DMS 273 (cell line): Measurements from ENCODE around the gene TOP2B.

Experiments used
- DNase-seq: peaks from one replicate; lab custom pipeline; 2025; ENCODE audit not compliant: unreplicated experiment; lab: John Stamatoyannopoulos, UW

TOP2B gene

GRCh38 chr3:25619382-25619781 lies 45.3 kb downstream of the TOP2B start:
- no peak for DNase-seq

- DNase-seq, result no peak
Observed at GRCh38 chr3:25618028-25618427, 46.7 kb downstream of the TOP2B start.

- DNase-seq, result no peak
Observed at GRCh38 chr3:25611193-25611592, 53.5 kb downstream of the TOP2B start.

- no peak for DNase-seq
Observed at GRCh38 chr3:25610779-25611178, 53.9 kb downstream of the TOP2B start.

- DNase-seq, result no peak
Observed at GRCh38 chr3:25610167-25610566, 54.5 kb downstream of the TOP2B start.

- no peak for DNase-seq
Observed at GRCh38 chr3:25604107-25604805, 60.5 kb downstream of the TOP2B start.

- DNase-seq, result no peak
Observed at GRCh38 chr3:25603703-25604102, 61.0 kb downstream of the TOP2B start.

- DNase-seq, result no peak
Observed at GRCh38 chr3:25597535-25598101, 67.1 kb downstream of the TOP2B start.

- peak; percentile 62 for DNase-seq
Observed at GRCh38 chr3:25594007-25594502, 70.7 kb downstream of the TOP2B start.

GRCh38 chr3:25593001-25593400 lies 71.7 kb downstream of the TOP2B start:
- DNase-seq, result no peak

- DNase-seq, result peak; percentile 7
Observed at GRCh38 chr3:25592510-25592968, 72.2 kb downstream of the TOP2B start.

- no peak for DNase-seq
Observed at GRCh38 chr3:25589783-25590258, 74.9 kb downstream of the TOP2B start.

GRCh38 chr3:25589104-25589782 lies 75.5 kb downstream of the TOP2B start:
- no peak for DNase-seq

- DNase-seq, result no peak
Observed at GRCh38 chr3:25588441-25589103, 76.1 kb downstream of the TOP2B start.

GRCh38 chr3:25587975-25588374 lies 76.7 kb downstream of the TOP2B start:
- no peak for DNase-seq

GRCh38 chr3:25587526-25587925 lies 77.2 kb downstream of the TOP2B start:
- no peak for DNase-seq

GRCh38 chr3:25587094-25587493 lies 77.6 kb downstream of the TOP2B start:
- no peak for DNase-seq

- no peak for DNase-seq
Observed at GRCh38 chr3:25586553-25586952, 78.2 kb downstream of the TOP2B start.

GRCh38 chr3:25586167-25586505 lies 78.6 kb downstream of the TOP2B start:
- no peak for DNase-seq

GRCh38 chr3:25585361-25586166 lies 79.1 kb downstream of the TOP2B start:
- no peak for DNase-seq
